ENCODE results near the gene CHST10.

DNA sequence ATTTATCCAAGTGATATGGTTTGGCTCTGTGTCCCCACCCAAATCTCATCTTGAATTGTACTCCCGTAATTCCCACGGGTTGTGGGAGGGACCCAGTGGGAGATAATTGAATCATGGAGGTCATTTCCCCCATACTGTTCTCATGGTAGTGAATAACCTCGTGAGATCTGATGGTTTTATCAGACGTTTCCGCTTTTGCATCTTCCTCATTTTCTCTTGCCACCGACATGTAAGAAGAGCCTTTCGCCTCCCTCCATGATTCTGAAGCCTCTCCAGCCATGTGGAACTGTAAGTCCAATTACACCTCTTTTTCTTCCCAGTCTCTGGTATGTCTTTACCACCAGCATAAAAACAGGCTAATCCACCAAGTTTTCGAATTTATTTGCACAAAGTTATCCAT lies 20.3 kb upstream of the CHST10 start:
- TF ChIP-seq, protein P1, sequence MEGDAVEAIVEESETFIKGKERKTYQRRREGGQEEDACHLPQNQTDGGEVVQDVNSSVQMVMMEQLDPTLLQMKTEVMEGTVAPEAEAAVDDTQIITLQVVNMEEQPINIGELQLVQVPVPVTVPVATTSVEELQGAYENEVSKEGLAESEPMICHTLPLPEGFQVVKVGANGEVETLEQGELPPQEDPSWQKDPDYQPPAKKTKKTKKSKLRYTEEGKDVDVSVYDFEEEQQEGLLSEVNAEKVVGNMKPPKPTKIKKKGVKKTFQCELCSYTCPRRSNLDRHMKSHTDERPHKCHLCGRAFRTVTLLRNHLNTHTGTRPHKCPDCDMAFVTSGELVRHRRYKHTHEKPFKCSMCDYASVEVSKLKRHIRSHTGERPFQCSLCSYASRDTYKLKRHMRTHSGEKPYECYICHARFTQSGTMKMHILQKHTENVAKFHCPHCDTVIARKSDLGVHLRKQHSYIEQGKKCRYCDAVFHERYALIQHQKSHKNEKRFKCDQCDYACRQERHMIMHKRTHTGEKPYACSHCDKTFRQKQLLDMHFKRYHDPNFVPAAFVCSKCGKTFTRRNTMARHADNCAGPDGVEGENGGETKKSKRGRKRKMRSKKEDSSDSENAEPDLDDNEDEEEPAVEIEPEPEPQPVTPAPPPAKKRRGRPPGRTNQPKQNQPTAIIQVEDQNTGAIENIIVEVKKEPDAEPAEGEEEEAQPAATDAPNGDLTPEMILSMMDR (IDR thresholded peaks at IDR 0.05), result no peak
- no peak for TF ChIP-seq EP300 (IDR thresholded peaks at IDR 0.05)
- no peak for TF ChIP-seq POLR2A (IDR thresholded peaks at IDR 0.05)
